Fibroblast of villous mesenchyme (primary cell): ENCODE measurements around the gene NOC4L. TPM values are rescaled to one million over a fixed set of nuclear protein-coding genes. Genes with fewer than 3 reads are reported as not detected.
A peak's percentile ranks its signal among the peaks of the same experiment; 100 is the strongest.

ENCODE experiments used
- DNase-seq: peaks from one replicate; pipeline ENCODE4 v3.0.0-alpha.2; 2010; ENCODE audit warnings: low read depth
- H3K4me3 ChIP-seq: 2 replicates; pipeline ENCODE4 v1.5.1; 2011; ENCODE audit warnings: low read depth, mild to moderate bottlenecking, low read length
- total RNA-seq: library from RNA; depleted of rRNA; stranded (reverse); fragments of >200 nt; gene quantifications from 2 replicates; pipeline ENCODE4 v1.2.3, GENCODE V29; 2012
- TF ChIP-seq, protein P1 (sequence below): IDR thresholded peaks from 2 replicates; pipeline ENCODE4 v1.5.1; 2012; ENCODE audit warnings: low read depth, mild to moderate bottlenecking, low read length; ENCODE audit not compliant: insufficient read depth

The NOC4L gene
- total RNA-seq, 1 donor: 12.1 TPM

DNA sequence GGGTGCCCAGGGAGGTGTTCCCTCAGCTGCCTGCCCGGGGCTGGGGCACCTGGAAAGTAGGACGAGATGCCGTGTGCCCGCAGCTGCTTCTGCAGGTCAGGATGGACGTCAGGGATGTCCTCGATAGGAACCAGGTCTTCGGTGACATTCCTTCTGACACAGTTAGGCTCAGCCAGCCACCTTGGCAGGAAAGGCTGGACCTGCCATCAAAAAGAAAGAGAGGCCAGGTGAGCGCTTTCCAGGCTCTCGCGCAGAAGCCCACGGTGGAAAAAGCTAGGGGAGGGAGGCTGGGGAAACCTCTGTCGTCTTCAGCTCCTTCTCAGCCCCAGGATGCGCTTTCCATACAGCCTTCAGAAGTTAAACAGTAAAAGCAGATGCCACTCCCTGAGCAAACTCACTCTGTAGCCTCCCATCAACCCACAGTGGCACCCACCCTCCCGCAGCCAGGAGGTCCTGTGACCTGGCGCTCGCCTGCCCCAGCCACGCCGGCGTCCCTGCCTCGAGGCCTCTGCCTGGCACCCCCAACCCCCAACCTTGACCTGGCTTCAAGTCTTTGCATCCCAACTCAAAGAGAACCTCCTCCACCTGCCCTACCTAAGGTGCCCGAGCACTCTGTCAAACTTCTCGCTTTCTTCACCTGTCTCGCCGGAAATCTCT, 1.4 kb upstream of the NOC4L start:
- peak overlapping the region; percentile 90 for H3K4me3 ChIP-seq
- DNase-seq: no peak
- TF ChIP-seq, protein P1, sequence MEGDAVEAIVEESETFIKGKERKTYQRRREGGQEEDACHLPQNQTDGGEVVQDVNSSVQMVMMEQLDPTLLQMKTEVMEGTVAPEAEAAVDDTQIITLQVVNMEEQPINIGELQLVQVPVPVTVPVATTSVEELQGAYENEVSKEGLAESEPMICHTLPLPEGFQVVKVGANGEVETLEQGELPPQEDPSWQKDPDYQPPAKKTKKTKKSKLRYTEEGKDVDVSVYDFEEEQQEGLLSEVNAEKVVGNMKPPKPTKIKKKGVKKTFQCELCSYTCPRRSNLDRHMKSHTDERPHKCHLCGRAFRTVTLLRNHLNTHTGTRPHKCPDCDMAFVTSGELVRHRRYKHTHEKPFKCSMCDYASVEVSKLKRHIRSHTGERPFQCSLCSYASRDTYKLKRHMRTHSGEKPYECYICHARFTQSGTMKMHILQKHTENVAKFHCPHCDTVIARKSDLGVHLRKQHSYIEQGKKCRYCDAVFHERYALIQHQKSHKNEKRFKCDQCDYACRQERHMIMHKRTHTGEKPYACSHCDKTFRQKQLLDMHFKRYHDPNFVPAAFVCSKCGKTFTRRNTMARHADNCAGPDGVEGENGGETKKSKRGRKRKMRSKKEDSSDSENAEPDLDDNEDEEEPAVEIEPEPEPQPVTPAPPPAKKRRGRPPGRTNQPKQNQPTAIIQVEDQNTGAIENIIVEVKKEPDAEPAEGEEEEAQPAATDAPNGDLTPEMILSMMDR: no peak

DNA sequence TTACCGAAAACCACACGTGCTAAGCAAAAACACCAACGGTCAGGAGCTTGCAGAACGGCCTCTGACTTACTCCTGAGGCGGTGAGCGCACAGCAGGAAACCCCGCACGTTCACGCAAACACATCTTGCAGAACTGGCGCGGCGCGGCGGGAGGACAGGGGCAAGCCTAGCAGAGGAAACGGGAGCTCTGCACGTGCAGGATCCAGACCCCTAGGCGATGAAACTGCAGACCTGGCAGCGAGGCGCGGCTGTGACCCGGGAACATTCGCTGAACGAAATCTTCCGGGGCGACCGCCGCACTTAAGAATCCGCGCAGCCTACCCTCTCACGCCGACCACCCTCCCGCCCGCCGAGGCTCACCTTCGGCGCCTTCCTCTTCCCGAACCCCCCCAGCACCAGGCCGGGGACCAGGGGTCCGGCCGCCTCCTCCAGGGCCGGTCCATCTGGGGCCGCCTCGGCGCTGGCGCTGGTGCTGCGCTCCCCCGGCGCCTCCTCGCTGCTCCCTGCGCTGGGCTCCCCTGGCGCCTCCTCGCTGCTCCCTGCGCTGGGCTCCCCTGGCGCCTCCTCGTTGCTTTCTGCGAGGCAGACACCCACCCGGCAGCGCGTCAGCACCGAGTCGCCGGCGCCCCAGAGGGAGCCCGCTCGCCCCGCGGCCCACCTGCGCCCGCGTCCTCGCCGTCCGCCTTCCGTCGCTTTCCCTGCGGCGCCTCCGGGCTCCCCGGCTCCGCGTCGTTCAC, 753 bp upstream of the NOC4L start:
- H3K4me3 ChIP-seq: peak overlapping the region; percentile 90
- no peak for DNase-seq
- TF ChIP-seq, protein P1: no peak

DNA sequence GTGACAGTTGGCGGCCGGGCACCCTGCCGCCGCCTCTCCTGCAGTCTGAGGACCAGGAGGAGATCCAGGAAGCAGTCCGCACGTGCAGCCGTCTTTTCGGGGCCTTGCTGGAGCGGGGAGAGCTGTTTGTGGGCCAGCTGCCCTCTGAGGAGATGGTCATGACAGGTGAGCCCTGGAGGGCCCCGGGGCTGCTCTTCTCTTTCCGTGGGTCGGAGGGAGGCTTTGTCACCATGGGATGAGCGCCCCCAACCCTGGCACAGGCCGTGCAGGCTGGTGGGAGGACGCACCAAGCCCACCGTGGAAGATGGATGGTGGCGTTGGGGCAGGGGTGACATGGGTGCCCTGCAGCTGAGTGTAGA, 532 bp downstream of the NOC4L start:
- no peak for DNase-seq

DNA sequence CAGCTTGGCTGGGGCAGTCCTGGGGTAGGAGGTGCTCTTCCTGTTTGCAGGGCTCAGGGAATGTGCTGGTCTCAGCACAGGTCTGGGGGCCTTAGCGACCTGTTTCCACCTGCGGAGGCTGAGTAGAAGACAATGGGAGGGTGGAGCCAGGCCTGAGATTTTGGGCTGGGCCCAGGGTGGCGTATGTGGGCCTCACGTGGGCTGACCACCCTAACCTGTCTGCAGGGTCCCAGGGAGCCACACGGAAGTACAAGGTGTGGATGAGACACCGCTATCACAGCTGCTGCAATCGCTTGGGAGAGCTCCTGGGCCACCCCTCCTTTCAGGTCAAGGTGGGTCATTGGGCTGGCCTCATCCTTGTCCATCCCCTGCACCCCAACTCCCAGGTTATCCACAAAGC, 1.1 kb downstream of the NOC4L start:
- peak overlapping the region; percentile 90 for H3K4me3 ChIP-seq
- TF ChIP-seq, protein P1: no peak
- no peak for DNase-seq

More for the DNA sequence above, 532 bp downstream of the NOC4L start:
- TF ChIP-seq, protein P1: no peak
- H3K4me3 ChIP-seq: peak overlapping the region; percentile 90

DNA sequence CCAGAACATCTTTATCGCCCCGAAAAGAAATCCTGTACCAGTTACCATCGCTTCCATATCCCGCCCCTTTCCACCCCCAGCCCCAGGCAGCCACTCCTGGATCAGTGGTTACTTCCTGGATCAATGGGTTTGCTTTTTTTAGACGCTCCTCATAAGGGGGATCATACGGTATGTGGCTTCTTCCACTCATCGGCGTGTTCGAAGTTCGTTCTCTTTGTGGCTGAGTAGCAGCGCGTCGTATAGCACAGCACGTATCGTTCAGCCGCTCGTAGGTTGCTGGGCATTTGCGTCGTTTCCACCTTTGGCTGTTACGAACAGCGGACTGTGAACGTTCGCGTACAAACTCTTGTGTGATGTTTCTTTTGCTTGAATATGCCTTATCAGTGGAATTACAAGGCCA, 1.8 kb downstream of the NOC4L start:
- TF ChIP-seq, protein P1: no peak
- DNase-seq: no peak
- H3K4me3 ChIP-seq: no peak overlapping the region

DNA sequence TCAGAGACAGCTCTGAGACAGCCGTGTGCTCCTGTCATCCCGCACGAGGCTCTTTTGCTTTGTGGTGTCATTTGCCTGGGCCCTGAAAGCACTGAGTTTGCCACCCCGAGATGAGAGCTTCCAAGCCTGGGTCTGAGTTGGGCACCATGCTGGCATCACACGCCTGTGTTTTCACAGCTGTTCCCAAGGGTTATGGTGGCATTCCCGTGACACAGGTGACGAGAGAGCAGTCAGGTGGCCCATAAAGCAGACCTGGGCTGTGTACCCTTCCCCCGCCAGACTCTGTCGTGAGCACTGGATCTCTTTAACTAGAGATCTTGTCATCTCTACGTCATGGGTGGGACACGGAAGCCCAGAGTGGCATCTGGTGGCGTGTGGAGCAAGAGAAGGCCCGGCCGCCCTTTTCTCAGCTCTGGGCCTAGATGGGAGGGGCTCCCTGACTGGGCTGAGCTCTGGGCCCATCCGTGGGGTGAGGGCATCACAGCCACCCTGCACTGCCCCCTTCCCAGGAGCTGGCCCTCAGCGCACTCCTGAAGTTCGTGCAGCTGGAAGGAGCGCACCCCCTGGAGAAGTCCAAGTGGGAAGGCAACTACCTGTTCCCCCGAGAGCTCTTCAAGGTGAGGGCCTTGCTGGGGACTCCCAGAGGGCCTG, 2.6 kb downstream of the NOC4L start:
- no peak for DNase-seq
- TF ChIP-seq, protein P1: no peak
- no peak overlapping the region for H3K4me3 ChIP-seq
